OCI-LY1 (cell line): Measurements from ENCODE around the gene GLB1L3.

Experiments
- EZH2 ChIP-seq: fragments of 200-600 bp; sonication (generic), shearing (Covaris generic); IDR thresholded peaks from 2 replicates; pipeline ENCODE4 v1.8.0; 2017; ENCODE audit warnings: borderline replicate concordance, mixed run types, mild to moderate bottlenecking, antibody characterized with exemption, low read length, moderate library complexity, mixed read lengths
- TF ChIP-seq, protein P1 (sequence below): fragments of 200-600 bp; sonication (generic), shearing (Covaris generic); IDR thresholded peaks from 2 replicates; pipeline ENCODE4 v1.5.1; 2017; ENCODE audit warnings: mild to moderate bottlenecking, antibody characterized with exemption, low read length, moderate library complexity, mixed read lengths

- TF ChIP-seq, protein P1, sequence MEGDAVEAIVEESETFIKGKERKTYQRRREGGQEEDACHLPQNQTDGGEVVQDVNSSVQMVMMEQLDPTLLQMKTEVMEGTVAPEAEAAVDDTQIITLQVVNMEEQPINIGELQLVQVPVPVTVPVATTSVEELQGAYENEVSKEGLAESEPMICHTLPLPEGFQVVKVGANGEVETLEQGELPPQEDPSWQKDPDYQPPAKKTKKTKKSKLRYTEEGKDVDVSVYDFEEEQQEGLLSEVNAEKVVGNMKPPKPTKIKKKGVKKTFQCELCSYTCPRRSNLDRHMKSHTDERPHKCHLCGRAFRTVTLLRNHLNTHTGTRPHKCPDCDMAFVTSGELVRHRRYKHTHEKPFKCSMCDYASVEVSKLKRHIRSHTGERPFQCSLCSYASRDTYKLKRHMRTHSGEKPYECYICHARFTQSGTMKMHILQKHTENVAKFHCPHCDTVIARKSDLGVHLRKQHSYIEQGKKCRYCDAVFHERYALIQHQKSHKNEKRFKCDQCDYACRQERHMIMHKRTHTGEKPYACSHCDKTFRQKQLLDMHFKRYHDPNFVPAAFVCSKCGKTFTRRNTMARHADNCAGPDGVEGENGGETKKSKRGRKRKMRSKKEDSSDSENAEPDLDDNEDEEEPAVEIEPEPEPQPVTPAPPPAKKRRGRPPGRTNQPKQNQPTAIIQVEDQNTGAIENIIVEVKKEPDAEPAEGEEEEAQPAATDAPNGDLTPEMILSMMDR = no peak
- TF ChIP-seq EZH2 = no peak
Measured at GRCh38 chr11:134339756-134340155, 63.6 kb downstream of the GLB1L3 start.
